Measurements from ENCODE around the gene CYYR1.

CYYR1 gene

GRCh38 chr21:26553898-26554297 is 19.2 kb downstream of the CYYR1 start:
- DNase-seq (ENCODE audit: low spot score): no peak

- DNase-seq (ENCODE audit: low spot score): no peak
Observed at GRCh38 chr21:26550326-26550725, 22.8 kb downstream of the CYYR1 start.

- no peak for DNase-seq (ENCODE audit: low spot score)
Observed at GRCh38 chr21:26546446-26547097, 26.5 kb downstream of the CYYR1 start.

- DNase-seq (ENCODE audit: low spot score): no peak
Observed at GRCh38 chr21:26544201-26544775, 28.8 kb downstream of the CYYR1 start.

GRCh38 chr21:26540651-26541050 is 32.4 kb downstream of the CYYR1 start:
- DNase-seq (ENCODE audit: low spot score): no peak

- DNase-seq (ENCODE audit: low spot score): no peak
Observed at GRCh38 chr21:26539566-26539965, 33.5 kb downstream of the CYYR1 start.

- no peak for DNase-seq (ENCODE audit: low spot score)
Observed at GRCh38 chr21:26534517-26534916, 38.6 kb downstream of the CYYR1 start.

GRCh38 chr21:26532208-26532607 is 40.9 kb downstream of the CYYR1 start:
- no peak for DNase-seq (ENCODE audit: low spot score)

GRCh38 chr21:26529526-26529925 is 43.6 kb downstream of the CYYR1 start:
- DNase-seq (ENCODE audit: low spot score): no peak

- DNase-seq (ENCODE audit: low spot score): no peak
Observed at GRCh38 chr21:26528882-26529281, 44.2 kb downstream of the CYYR1 start.

GRCh38 chr21:26522704-26523103 is 50.4 kb downstream of the CYYR1 start:
- no peak for DNase-seq (ENCODE audit: low spot score)

- DNase-seq (ENCODE audit: low spot score): no peak
Observed at GRCh38 chr21:26519142-26519541, 53.9 kb downstream of the CYYR1 start.

GRCh38 chr21:26515257-26515656 is 57.8 kb downstream of the CYYR1 start:
- no peak for DNase-seq (ENCODE audit: low spot score)

- no peak for DNase-seq (ENCODE audit: low spot score)
Observed at GRCh38 chr21:26513212-26513611, 59.9 kb downstream of the CYYR1 start.

GRCh38 chr21:26512664-26513063 is 60.4 kb downstream of the CYYR1 start:
- DNase-seq (ENCODE audit: low spot score): no peak

GRCh38 chr21:26508903-26509302 is 64.2 kb downstream of the CYYR1 start:
- DNase-seq (ENCODE audit: low spot score): no peak

GRCh38 chr21:26506956-26507355 is 66.1 kb downstream of the CYYR1 start:
- DNase-seq (ENCODE audit: low spot score): no peak

GRCh38 chr21:26505211-26505610 is 67.9 kb downstream of the CYYR1 start:
- no peak for DNase-seq (ENCODE audit: low spot score)

- no peak for DNase-seq (ENCODE audit: low spot score)
Observed at GRCh38 chr21:26503414-26503813, 69.7 kb downstream of the CYYR1 start.

GRCh38 chr21:26501495-26502021 is 71.5 kb downstream of the CYYR1 start:
- DNase-seq (ENCODE audit: low spot score): no peak

GRCh38 chr21:26499495-26499894 is 73.6 kb downstream of the CYYR1 start:
- no peak for DNase-seq (ENCODE audit: low spot score)

- DNase-seq (ENCODE audit: low spot score): no peak
Observed at GRCh38 chr21:26495283-26495849, 77.7 kb downstream of the CYYR1 start.

- no peak for DNase-seq (ENCODE audit: low spot score)
Observed at GRCh38 chr21:26491663-26492062, 81.4 kb downstream of the CYYR1 start.

GRCh38 chr21:26490771-26491170 is 82.3 kb downstream of the CYYR1 start:
- DNase-seq (ENCODE audit: low spot score): no peak

Measured in activated CD4-positive, alpha-beta T cell treated with anti-CD3 and anti-CD28 coated beads, Interleukin-2, Interleukin-4, amounts not matched to agents 100 ng/mL and 50 ng/mL, durations not matched to agents 16 hours and 8 hours (primary cell).